K562 (cell line): Measurements from ENCODE around the gene SDK1.

ENCODE experiments used
- CHD2 ChIP-seq: IDR thresholded peaks from 2 replicates; pipeline ENCODE4 v1.6.1; 2011; ENCODE audit warnings: low read depth, low read length
- FOXJ3 ChIP-seq: sonication (generic); formaldehyde crosslinking; IDR thresholded peaks from 2 replicates; pipeline ENCODE4 v1.4.0; 2020; ENCODE audit warnings: mild to moderate bottlenecking, missing genetic modification reagents
- SMC3 ChIP-seq: conservative IDR thresholded peaks from 2 replicates; pipeline ENCODE4 v1.6.1; 2011; ENCODE audit warnings: low read depth, low read length, improper control_type of control experiment; ENCODE audit not compliant: insufficient read depth
- ZNF551 ChIP-seq: fragments of 250-450 bp; sonication (Bioruptor Pico); IDR thresholded peaks from 2 replicates; pipeline ENCODE4 v1.5.0; 2021; ENCODE audit warnings: mild to moderate bottlenecking, moderate library complexity

GRCh38 chr7:3956949-3957348 is 655.9 kb downstream of the SDK1 start:
- TF ChIP-seq ZNF551 (CRISPR knock-in tag) (no peak), SMC3 (no peak), CHD2 (no peak), FOXJ3 (CRISPR knock-in tag) (no peak)
